ENCODE data around the gene CCR5AS.

CCR5AS gene

DNA sequence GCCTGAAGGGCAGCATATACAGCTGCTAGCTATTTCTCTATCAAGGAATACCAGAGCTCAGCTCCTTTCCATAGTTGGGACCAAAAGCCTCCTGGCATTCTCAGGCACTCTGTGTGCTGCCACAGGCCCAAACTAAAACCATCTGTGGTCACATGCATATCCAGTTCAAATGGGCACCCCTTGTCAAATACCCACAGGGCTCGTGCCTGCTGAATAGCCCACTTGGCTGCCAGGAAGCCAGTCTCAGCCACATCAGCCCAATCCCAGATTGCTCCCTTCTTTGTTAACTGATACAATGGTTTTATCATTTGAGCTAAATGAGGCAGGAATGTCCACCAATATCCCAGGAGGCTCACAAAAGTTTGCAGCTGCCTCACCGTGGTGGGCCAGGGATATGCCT lies 14.1 kb upstream of the CCR5AS start:
- H3K79me2 ChIP-seq (ENCODE audit: control insufficient read depth, insufficient read depth, low read length): no peaks in the 10 kb centered on the region
- H3K36me3 ChIP-seq (ENCODE audit: control insufficient read depth, insufficient read depth, low read length): no peaks in the 10 kb centered on the region
- H3K4me2 ChIP-seq (ENCODE audit: extremely low read depth, insufficient read depth, low read length): no peak overlapping the region
- no peaks in the 10 kb centered on the region for H3K4me1 ChIP-seq (ENCODE audit: control insufficient read depth, extremely low read depth, insufficient read depth, low read length)
- no peak overlapping the region for H3K27ac ChIP-seq (ENCODE audit: insufficient read depth, low read length)
- no peak overlapping the region for H2AFZ ChIP-seq (ENCODE audit: low read length)
- TF ChIP-seq CTCF (conservative IDR thresholded peaks at IDR 0.05 in 1 of 2, IDR thresholded peaks at IDR 0.05 in 1 of 2; ENCODE audit: low read depth in 1 of 2, low read length in 2 of 2) (no peak), EZH2 (IDR thresholded peaks at IDR 0.05; ENCODE audit: low read length, missing control alignments) (no peak)
- no peaks in the 10 kb centered on the region for H3K9me3 ChIP-seq (ENCODE audit: control insufficient read depth, insufficient read depth, low read depth, low read length)
- no peaks in the 10 kb centered on the region for H3K27me3 ChIP-seq (ENCODE audit: control insufficient read depth, insufficient read depth, low read length)
- no peak for DNase-seq (ENCODE audit: low read depth in 2 of 2)
- H4K20me1 ChIP-seq (ENCODE audit: control insufficient read depth, extremely low read depth, insufficient read depth, low read length): no peaks in the 10 kb centered on the region
- no peak overlapping the region for H3K9ac ChIP-seq (ENCODE audit: insufficient read depth, low read length)
- H3K4me3 ChIP-seq (replicated peaks in 1 of 4; ENCODE audit: control extremely low read depth in 1 of 4, insufficient read depth in 1 of 4, low read depth in 3 of 4, low read length in 4 of 4): no peak overlapping the region

GRCh38 chr3:46419816-46420215 lies 12.9 kb upstream of the CCR5AS start:
- H3K79me2 ChIP-seq (ENCODE audit: control insufficient read depth, insufficient read depth, low read length): no peaks in the 10 kb centered on the region
- no peak overlapping the region for H3K4me3 ChIP-seq (replicated peaks in 1 of 4; ENCODE audit: control extremely low read depth in 1 of 4, insufficient read depth in 1 of 4, low read depth in 3 of 4, low read length in 4 of 4)
- no peaks in the 10 kb centered on the region for H3K9me3 ChIP-seq (ENCODE audit: control insufficient read depth, insufficient read depth, low read depth, low read length)
- no peaks in the 10 kb centered on the region for H3K4me1 ChIP-seq (ENCODE audit: control insufficient read depth, extremely low read depth, insufficient read depth, low read length)
- no peak overlapping the region for H3K9ac ChIP-seq (ENCODE audit: insufficient read depth, low read length)
- no peaks in the 10 kb centered on the region for H4K20me1 ChIP-seq (ENCODE audit: control insufficient read depth, extremely low read depth, insufficient read depth, low read length)
- no peaks in the 10 kb centered on the region for H3K36me3 ChIP-seq (ENCODE audit: control insufficient read depth, insufficient read depth, low read length)
- H2AFZ ChIP-seq (ENCODE audit: low read length): no peak overlapping the region
- TF ChIP-seq CTCF (conservative IDR thresholded peaks at IDR 0.05 in 1 of 2, IDR thresholded peaks at IDR 0.05 in 1 of 2; ENCODE audit: low read depth in 1 of 2, low read length in 2 of 2): no peak
- TF ChIP-seq EZH2 (IDR thresholded peaks at IDR 0.05; ENCODE audit: low read length, missing control alignments): no peak
- H3K4me2 ChIP-seq (ENCODE audit: extremely low read depth, insufficient read depth, low read length): no peak overlapping the region
- H3K27ac ChIP-seq (ENCODE audit: insufficient read depth, low read length): no peak overlapping the region
- no peak for DNase-seq (ENCODE audit: low read depth in 2 of 2)
- no peaks in the 10 kb centered on the region for H3K27me3 ChIP-seq (ENCODE audit: control insufficient read depth, insufficient read depth, low read length)

GRCh38 chr3:46417841-46418611 lies 11.2 kb upstream of the CCR5AS start:
- no peaks in the 10 kb centered on the region for H4K20me1 ChIP-seq (ENCODE audit: control insufficient read depth, extremely low read depth, insufficient read depth, low read length)
- no peak overlapping the region for H2AFZ ChIP-seq (ENCODE audit: low read length)
- no peak overlapping the region for H3K27ac ChIP-seq (ENCODE audit: insufficient read depth, low read length)
- H3K4me3 ChIP-seq (replicated peaks in 1 of 4; ENCODE audit: control extremely low read depth in 1 of 4, insufficient read depth in 1 of 4, low read depth in 3 of 4, low read length in 4 of 4): no peak overlapping the region
- H3K9ac ChIP-seq (ENCODE audit: insufficient read depth, low read length): no peak overlapping the region
- TF ChIP-seq CTCF (conservative IDR thresholded peaks at IDR 0.05 in 1 of 2, IDR thresholded peaks at IDR 0.05 in 1 of 2; ENCODE audit: low read depth in 1 of 2, low read length in 2 of 2) (no peak), EZH2 (IDR thresholded peaks at IDR 0.05; ENCODE audit: low read length, missing control alignments) (no peak)
- DNase-seq (ENCODE audit: low read depth in 2 of 2): no peak
- H3K36me3 ChIP-seq (ENCODE audit: control insufficient read depth, insufficient read depth, low read length): no peaks in the 10 kb centered on the region
- H3K9me3 ChIP-seq (ENCODE audit: control insufficient read depth, insufficient read depth, low read depth, low read length): no peaks in the 10 kb centered on the region
- no peaks in the 10 kb centered on the region for H3K4me1 ChIP-seq (ENCODE audit: control insufficient read depth, extremely low read depth, insufficient read depth, low read length)
- H3K27me3 ChIP-seq (ENCODE audit: control insufficient read depth, insufficient read depth, low read length): no peaks in the 10 kb centered on the region
- H3K79me2 ChIP-seq (ENCODE audit: control insufficient read depth, insufficient read depth, low read length): no peaks in the 10 kb centered on the region
- H3K4me2 ChIP-seq (ENCODE audit: extremely low read depth, insufficient read depth, low read length): no peak overlapping the region
